ENCODE results near the gene FERMT3. TPM values are rescaled to one million over a fixed set of nuclear protein-coding genes. Genes with fewer than 3 reads are reported as not detected.

The FERMT3 gene
- total and polyA plus RNA-seq, 2 donors (not counting 1 experiment from before 2014, with no cell fraction given), result 1.9 to 3.6 TPM

DNA sequence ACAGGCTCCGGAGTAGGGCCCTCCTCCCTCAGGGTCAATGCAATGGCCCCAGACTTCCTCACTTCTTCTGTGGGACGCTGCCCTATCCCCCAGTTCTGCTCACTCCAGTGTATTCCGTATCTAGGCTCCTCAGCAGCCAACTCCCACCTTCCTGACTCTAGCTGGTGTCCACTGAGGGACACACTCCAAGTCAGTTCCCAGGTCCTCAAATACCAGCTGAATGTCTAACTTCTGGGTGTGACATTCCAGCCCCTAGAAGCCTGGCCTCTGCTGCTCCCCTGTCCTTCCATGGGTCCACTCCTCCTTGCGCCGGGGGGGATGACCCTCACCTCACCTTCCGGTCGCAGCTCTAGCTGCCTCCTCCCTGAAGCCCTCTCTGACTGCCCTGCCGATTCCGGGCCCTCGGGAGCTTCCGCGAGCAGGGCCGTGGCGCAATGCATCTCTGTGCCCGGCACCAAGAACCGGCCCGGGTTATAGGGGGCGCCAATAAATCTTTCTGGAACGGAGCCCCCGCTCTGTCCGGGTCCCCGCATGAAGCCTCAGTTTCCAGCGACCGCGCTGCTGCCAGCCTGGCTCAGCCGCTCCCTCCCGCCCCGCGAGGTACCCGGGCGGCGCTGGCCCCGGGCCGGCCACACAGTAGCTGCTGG, 62.5 kb downstream of the FERMT3 start:
- Histone ChIP-seq H3K79me2 (ENCODE audit: control insufficient read depth, insufficient read depth, low read length) (peaks cover 2% of the 10 kb centered on the region), H4K20me1 (ENCODE audit: control insufficient read depth, extremely low read depth, insufficient read depth, low read length) (no peaks in the 10 kb centered on the region), H3K27ac (ENCODE audit: insufficient read depth, low read length) (peak overlapping the region; percentile 91), H3K9ac (ENCODE audit: insufficient read depth, low read length) (peak overlapping the region; percentile 75), H3K9me3 (ENCODE audit: control insufficient read depth, insufficient read depth, low read depth, low read length) (no peaks in the 10 kb centered on the region), H3K36me3 (ENCODE audit: control insufficient read depth, insufficient read depth, low read length) (peaks cover 18% of the 10 kb centered on the region), H2AFZ (ENCODE audit: low read length) (no peak overlapping the region), H3K4me2 (ENCODE audit: extremely low read depth, insufficient read depth, low read length) (peak overlapping the region; percentile 96), H3K27me3 (ENCODE audit: control insufficient read depth, insufficient read depth, low read length) (no peaks in the 10 kb centered on the region), H3K4me1 (ENCODE audit: control insufficient read depth, extremely low read depth, insufficient read depth, low read length) (peaks cover 24% of the 10 kb centered on the region), H3K4me3 (replicated peaks in 1 of 4; ENCODE audit: control extremely low read depth in 1 of 4, insufficient read depth in 1 of 4, low read depth in 3 of 4, low read length in 4 of 4) (peak overlapping the region; percentile 57 to 76 (median 64))
- no peak for TF ChIP-seq EZH2 (IDR thresholded peaks at IDR 0.05; ENCODE audit: low read length, missing control alignments)
- TF ChIP-seq, protein P1, sequence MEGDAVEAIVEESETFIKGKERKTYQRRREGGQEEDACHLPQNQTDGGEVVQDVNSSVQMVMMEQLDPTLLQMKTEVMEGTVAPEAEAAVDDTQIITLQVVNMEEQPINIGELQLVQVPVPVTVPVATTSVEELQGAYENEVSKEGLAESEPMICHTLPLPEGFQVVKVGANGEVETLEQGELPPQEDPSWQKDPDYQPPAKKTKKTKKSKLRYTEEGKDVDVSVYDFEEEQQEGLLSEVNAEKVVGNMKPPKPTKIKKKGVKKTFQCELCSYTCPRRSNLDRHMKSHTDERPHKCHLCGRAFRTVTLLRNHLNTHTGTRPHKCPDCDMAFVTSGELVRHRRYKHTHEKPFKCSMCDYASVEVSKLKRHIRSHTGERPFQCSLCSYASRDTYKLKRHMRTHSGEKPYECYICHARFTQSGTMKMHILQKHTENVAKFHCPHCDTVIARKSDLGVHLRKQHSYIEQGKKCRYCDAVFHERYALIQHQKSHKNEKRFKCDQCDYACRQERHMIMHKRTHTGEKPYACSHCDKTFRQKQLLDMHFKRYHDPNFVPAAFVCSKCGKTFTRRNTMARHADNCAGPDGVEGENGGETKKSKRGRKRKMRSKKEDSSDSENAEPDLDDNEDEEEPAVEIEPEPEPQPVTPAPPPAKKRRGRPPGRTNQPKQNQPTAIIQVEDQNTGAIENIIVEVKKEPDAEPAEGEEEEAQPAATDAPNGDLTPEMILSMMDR (conservative IDR thresholded peaks at IDR 0.05 in 1 of 2, IDR thresholded peaks at IDR 0.05 in 1 of 2; ENCODE audit: low read depth in 1 of 2, low read length in 2 of 2), result no peak
- peak; percentile 51 to 61 for DNase-seq (ENCODE audit: low read depth in 2 of 2)

DNA sequence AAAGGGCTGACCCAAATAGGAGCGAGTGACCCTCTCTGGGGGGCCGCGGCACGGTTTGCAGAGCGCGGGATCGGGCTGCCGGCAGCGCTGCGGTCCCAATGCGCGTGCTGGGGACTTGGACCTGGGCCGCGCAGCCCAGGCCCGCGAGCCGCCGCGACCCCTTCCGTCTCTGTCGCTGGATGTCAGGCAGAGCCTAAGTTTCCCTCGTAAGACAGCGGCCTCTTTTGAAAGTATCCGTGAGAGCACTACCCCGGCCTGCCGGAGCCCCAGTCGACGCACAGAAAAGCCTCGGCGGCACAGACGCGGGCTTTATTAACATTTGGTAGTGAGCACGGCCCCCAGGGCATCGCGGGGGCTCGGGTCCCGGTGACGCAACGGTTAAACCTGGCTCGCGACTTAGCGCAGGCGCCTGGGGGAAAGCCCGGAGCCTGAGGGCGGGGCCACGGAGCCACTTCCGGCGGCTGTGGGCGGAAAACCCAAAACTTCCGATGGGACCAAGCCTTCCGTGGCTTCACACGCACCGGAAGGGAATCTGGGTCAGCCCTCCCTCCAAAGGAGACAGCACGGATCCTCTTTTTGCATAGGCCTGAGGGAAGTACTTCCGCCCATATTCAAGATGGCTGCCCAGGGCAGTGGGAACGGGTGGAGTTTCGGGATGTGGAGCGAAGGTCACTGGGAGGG, 63.2 kb downstream of the FERMT3 start:
- peak; percentile 100 for DNase-seq (ENCODE audit: low read depth in 2 of 2)
- Histone ChIP-seq H2AFZ (ENCODE audit: low read length) (no peak overlapping the region), H3K36me3 (ENCODE audit: control insufficient read depth, insufficient read depth, low read length) (peaks cover 14% of the 10 kb centered on the region), H3K79me2 (ENCODE audit: control insufficient read depth, insufficient read depth, low read length) (peaks cover 2% of the 10 kb centered on the region), H3K9me3 (ENCODE audit: control insufficient read depth, insufficient read depth, low read depth, low read length) (no peaks in the 10 kb centered on the region), H3K9ac (ENCODE audit: insufficient read depth, low read length) (peak overlapping the region; percentile 75), H4K20me1 (ENCODE audit: control insufficient read depth, extremely low read depth, insufficient read depth, low read length) (no peaks in the 10 kb centered on the region), H3K4me1 (ENCODE audit: control insufficient read depth, extremely low read depth, insufficient read depth, low read length) (peaks cover 24% of the 10 kb centered on the region), H3K27ac (ENCODE audit: insufficient read depth, low read length) (peak overlapping the region; percentile 92), H3K4me3 (replicated peaks in 1 of 4; ENCODE audit: control extremely low read depth in 1 of 4, insufficient read depth in 1 of 4, low read depth in 3 of 4, low read length in 4 of 4) (peak overlapping the region; percentile 57 to 82 (median 75)), H3K27me3 (ENCODE audit: control insufficient read depth, insufficient read depth, low read length) (no peaks in the 10 kb centered on the region), H3K4me2 (ENCODE audit: extremely low read depth, insufficient read depth, low read length) (peak overlapping the region; percentile 96)
- no peak for TF ChIP-seq EZH2 (IDR thresholded peaks at IDR 0.05; ENCODE audit: low read length, missing control alignments)
- TF ChIP-seq, protein P1 (conservative IDR thresholded peaks at IDR 0.05 in 1 of 2, IDR thresholded peaks at IDR 0.05 in 1 of 2; ENCODE audit: low read depth in 1 of 2, low read length in 2 of 2), result no peak

Other genes starting within 250 kb of the FERMT3 start
- gene COX8A, start 232.1 kb upstream of the FERMT3 start, total RNA-seq, result 255 and 409 TPM in 2 replicates
- 200 and 330 TPM in 2 replicates for gene COX8A, start 232.1 kb upstream of the FERMT3 start, polyA plus RNA-seq
- gene OTUB1, start 220.3 kb upstream of the FERMT3 start, total RNA-seq, result 36.5 and 37.8 TPM in 2 replicates
- gene OTUB1, start 220.3 kb upstream of the FERMT3 start, polyA plus RNA-seq, result 113 and 154 TPM in 2 replicates
- 0.17 and 0.26 TPM in 2 replicates for gene FLRT1, start 170.8 kb upstream of the FERMT3 start, total RNA-seq
- gene FLRT1, start 170.8 kb upstream of the FERMT3 start, polyA plus RNA-seq, result 0.01 and 0.02 TPM in 2 replicates
- gene MACROD1, start 40.6 kb upstream of the FERMT3 start, total RNA-seq, result 24.8 and 28.2 TPM in 2 replicates
- gene MACROD1, start 40.6 kb upstream of the FERMT3 start, polyA plus RNA-seq, result 6.0 and 8.8 TPM in 2 replicates
- 96.3 and 98.8 TPM in 2 replicates for gene STIP1, start 20.6 kb upstream of the FERMT3 start, total RNA-seq
- 147 and 198 TPM in 2 replicates for gene STIP1, start 20.6 kb upstream of the FERMT3 start, polyA plus RNA-seq
- 32.9 and 41.5 TPM in 2 replicates for gene TRPT1, start 19.5 kb downstream of the FERMT3 start, total RNA-seq
- gene TRPT1, start 19.5 kb downstream of the FERMT3 start, polyA plus RNA-seq, result 20.5 and 25.7 TPM in 2 replicates
- gene NUDT22, start 19.6 kb downstream of the FERMT3 start, total RNA-seq, result 47.8 and 71.5 TPM in 2 replicates
- gene NUDT22, start 19.6 kb downstream of the FERMT3 start, polyA plus RNA-seq, result 17.7 and 18.5 TPM in 2 replicates
- 12.6 TPM in 2 replicates for gene DNAJC4, start 23.8 kb downstream of the FERMT3 start, total RNA-seq
- 11.2 and 12.6 TPM in 2 replicates for gene DNAJC4, start 23.8 kb downstream of the FERMT3 start, polyA plus RNA-seq
- gene VEGFB, start 27.9 kb downstream of the FERMT3 start, total RNA-seq, result 24.4 and 27.9 TPM in 2 replicates
- 21.2 and 25.3 TPM in 2 replicates for gene VEGFB, start 27.9 kb downstream of the FERMT3 start, polyA plus RNA-seq
- gene FKBP2, start 34.4 kb downstream of the FERMT3 start, total RNA-seq, result 60.9 and 62.9 TPM in 2 replicates
- gene FKBP2, start 34.4 kb downstream of the FERMT3 start, polyA plus RNA-seq, result 34.7 and 41.4 TPM in 2 replicates
- 121 and 122 TPM in 2 replicates for gene PPP1R14B, start 40.2 kb downstream of the FERMT3 start, total RNA-seq
- gene PPP1R14B, start 40.2 kb downstream of the FERMT3 start, polyA plus RNA-seq, result 107 and 199 TPM in 2 replicates
- 34.2 and 37.2 TPM in 2 replicates for gene PLCB3, start 44.8 kb downstream of the FERMT3 start, total RNA-seq
- 17.2 and 20.6 TPM in 2 replicates for gene PLCB3, start 44.8 kb downstream of the FERMT3 start, polyA plus RNA-seq
- gene BAD, start 77.9 kb downstream of the FERMT3 start, total RNA-seq, result 68.6 and 79.9 TPM in 2 replicates
- gene BAD, start 77.9 kb downstream of the FERMT3 start, polyA plus RNA-seq, result 31.6 and 35.7 TPM in 2 replicates
- gene GPR137, start 79.1 kb downstream of the FERMT3 start, total RNA-seq, result 8.2 and 10.9 TPM in 2 replicates
- 10.7 and 11.6 TPM in 2 replicates for gene GPR137, start 79.1 kb downstream of the FERMT3 start, polyA plus RNA-seq
- gene KCNK4, start 84.6 kb downstream of the FERMT3 start, total RNA-seq, result under 0.01 TPM in 1 of 2 replicates, not detected in the other
- gene KCNK4, start 84.6 kb downstream of the FERMT3 start, polyA plus RNA-seq, result not detected in 2 replicates
- 0.33 and 1.0 TPM in 2 replicates for gene CATSPERZ, start 93.6 kb downstream of the FERMT3 start, total RNA-seq
- gene CATSPERZ, start 93.6 kb downstream of the FERMT3 start, polyA plus RNA-seq, result 0.09 TPM in 1 of 2 replicates, not detected in the other
- 32.4 and 32.5 TPM in 2 replicates for gene ESRRA, start 98.8 kb downstream of the FERMT3 start, total RNA-seq
- gene ESRRA, start 98.8 kb downstream of the FERMT3 start, polyA plus RNA-seq, result 6.7 and 8.1 TPM in 2 replicates
- gene TRMT112, start 110.8 kb downstream of the FERMT3 start, total RNA-seq, result 248 and 255 TPM in 2 replicates
- gene TRMT112, start 110.8 kb downstream of the FERMT3 start, polyA plus RNA-seq, result 161 and 222 TPM in 2 replicates
- gene PRDX5, start 111.4 kb downstream of the FERMT3 start, total RNA-seq, result 301 and 319 TPM in 2 replicates
- gene PRDX5, start 111.4 kb downstream of the FERMT3 start, polyA plus RNA-seq, result 311 and 431 TPM in 2 replicates
- gene CCDC88B, start 133.5 kb downstream of the FERMT3 start, total RNA-seq, result 2.1 and 3.1 TPM in 2 replicates
- 0.56 and 0.88 TPM in 2 replicates for gene CCDC88B, start 133.5 kb downstream of the FERMT3 start, polyA plus RNA-seq
- gene RPS6KA4, start 152.4 kb downstream of the FERMT3 start, total RNA-seq, result 27.6 and 29.3 TPM in 2 replicates
- 15.9 and 20.5 TPM in 2 replicates for gene RPS6KA4, start 152.4 kb downstream of the FERMT3 start, polyA plus RNA-seq

Measured in fibroblast of lung (primary cell).